Measurements from ENCODE around the gene KANK2.

DNA sequence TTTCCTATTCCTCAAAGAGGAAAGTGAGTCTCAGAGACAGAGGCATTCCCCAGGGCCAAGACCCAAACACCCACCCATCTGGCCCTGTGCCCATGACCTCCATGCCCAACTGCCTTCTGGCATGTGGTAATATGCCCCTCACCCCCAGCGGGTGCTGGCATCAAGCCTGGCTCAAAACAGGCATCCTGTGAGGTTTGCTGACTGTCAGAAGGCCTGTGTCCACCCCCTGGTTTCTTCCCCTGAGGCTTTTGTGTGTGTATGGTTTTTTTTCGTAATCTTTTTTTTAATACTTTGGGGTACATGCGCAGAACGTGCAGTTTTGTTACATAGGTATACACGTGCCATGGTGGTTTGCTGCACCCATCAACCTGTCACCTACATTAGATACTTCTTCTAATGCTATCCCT is 7.6 kb upstream of the KANK2 start:
- no peak for TF ChIP-seq POLR2AphosphoS5 (IDR thresholded peaks at IDR 0.05)
- TF ChIP-seq, protein P1, sequence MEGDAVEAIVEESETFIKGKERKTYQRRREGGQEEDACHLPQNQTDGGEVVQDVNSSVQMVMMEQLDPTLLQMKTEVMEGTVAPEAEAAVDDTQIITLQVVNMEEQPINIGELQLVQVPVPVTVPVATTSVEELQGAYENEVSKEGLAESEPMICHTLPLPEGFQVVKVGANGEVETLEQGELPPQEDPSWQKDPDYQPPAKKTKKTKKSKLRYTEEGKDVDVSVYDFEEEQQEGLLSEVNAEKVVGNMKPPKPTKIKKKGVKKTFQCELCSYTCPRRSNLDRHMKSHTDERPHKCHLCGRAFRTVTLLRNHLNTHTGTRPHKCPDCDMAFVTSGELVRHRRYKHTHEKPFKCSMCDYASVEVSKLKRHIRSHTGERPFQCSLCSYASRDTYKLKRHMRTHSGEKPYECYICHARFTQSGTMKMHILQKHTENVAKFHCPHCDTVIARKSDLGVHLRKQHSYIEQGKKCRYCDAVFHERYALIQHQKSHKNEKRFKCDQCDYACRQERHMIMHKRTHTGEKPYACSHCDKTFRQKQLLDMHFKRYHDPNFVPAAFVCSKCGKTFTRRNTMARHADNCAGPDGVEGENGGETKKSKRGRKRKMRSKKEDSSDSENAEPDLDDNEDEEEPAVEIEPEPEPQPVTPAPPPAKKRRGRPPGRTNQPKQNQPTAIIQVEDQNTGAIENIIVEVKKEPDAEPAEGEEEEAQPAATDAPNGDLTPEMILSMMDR (IDR thresholded peaks at IDR 0.05), result no peak

Data from upper lobe of left lung (tissue), 4 donors.